ENCODE data around the gene ATXN1L.
A peak's percentile ranks its signal among the peaks of the same experiment; 100 is the strongest.

The ATXN1L gene

GRCh38 chr16:71867939-71868338 lies 22.2 kb downstream of the ATXN1L start:
- DNase-seq (ENCODE audit: low read depth, low spot score): no peak
- H3K4me3 ChIP-seq (ENCODE audit: insufficient read length, low read depth): no peak overlapping the region
- H3K9me3 ChIP-seq (ENCODE audit: insufficient read depth, low read length): no peaks in the 10 kb centered on the region
- no peak overlapping the region for H3K9ac ChIP-seq (ENCODE audit: insufficient read length, low read depth)
- no peaks in the 10 kb centered on the region for H3K27me3 ChIP-seq (ENCODE audit: insufficient read depth, insufficient read length)
- TF ChIP-seq SUZ12 (IDR thresholded peaks at IDR 0.05; ENCODE audit: extremely low read depth, insufficient read depth, insufficient read length): no peak
- no peak for TF ChIP-seq ZNF274 (IDR thresholded peaks at IDR 0.05; ENCODE audit: low read depth, low read length)
- TF ChIP-seq YY1 (IDR thresholded peaks at IDR 0.05; ENCODE audit: insufficient read depth, insufficient read length): no peak
- peaks cover 15% of the 10 kb centered on the region for H3K36me3 ChIP-seq (ENCODE audit: insufficient read depth, insufficient read length, low read length)
- peaks cover 2% of the 10 kb centered on the region for H3K4me1 ChIP-seq (ENCODE audit: insufficient read depth, insufficient read length)

DNA sequence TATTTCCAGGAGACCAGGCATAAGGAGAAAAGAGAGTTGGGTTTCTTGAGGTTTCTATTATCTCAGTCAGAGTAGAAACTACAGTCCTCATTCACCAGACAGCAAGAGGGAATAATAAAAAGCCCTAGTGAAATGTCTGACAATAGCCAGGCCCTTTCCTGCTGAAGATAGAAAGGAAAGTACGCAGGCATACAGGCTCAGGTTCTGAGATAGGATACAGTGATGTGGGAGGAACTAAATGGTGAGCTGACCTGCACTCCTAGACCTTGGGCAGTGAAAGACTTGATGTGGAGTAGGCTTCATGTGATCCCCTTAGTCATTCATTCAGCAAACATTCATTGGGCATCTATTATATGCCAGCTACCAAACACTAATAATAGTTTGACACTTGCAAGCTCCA lies 23.3 kb downstream of the ATXN1L start:
- no peak for TF ChIP-seq SUZ12 (IDR thresholded peaks at IDR 0.05; ENCODE audit: extremely low read depth, insufficient read depth, insufficient read length)

GRCh38 chr16:71870818-71871217 lies 25.0 kb downstream of the ATXN1L start:
- H3K4me3 ChIP-seq (ENCODE audit: insufficient read length, low read depth): no peak overlapping the region
- TF ChIP-seq YY1 (IDR thresholded peaks at IDR 0.05; ENCODE audit: insufficient read depth, insufficient read length): no peak
- TF ChIP-seq ZNF274 (IDR thresholded peaks at IDR 0.05; ENCODE audit: low read depth, low read length): no peak
- no peak for TF ChIP-seq SUZ12 (IDR thresholded peaks at IDR 0.05; ENCODE audit: extremely low read depth, insufficient read depth, insufficient read length)

More for the DNA sequence above, 23.3 kb downstream of the ATXN1L start:
- Histone ChIP-seq H3K9ac (ENCODE audit: insufficient read length, low read depth) (no peak overlapping the region), H3K27me3 (ENCODE audit: insufficient read depth, insufficient read length) (no peaks in the 10 kb centered on the region), H3K4me1 (ENCODE audit: insufficient read depth, insufficient read length) (peaks cover 2% of the 10 kb centered on the region), H3K9me3 (ENCODE audit: insufficient read depth, low read length) (no peaks in the 10 kb centered on the region), H3K36me3 (ENCODE audit: insufficient read depth, insufficient read length, low read length) (peaks cover 9% of the 10 kb centered on the region), H3K4me3 (ENCODE audit: insufficient read length, low read depth) (no peak overlapping the region)
- DNase-seq (ENCODE audit: low read depth, low spot score): no peak

GRCh38 chr16:71873199-71873598 lies 27.4 kb downstream of the ATXN1L start:
- peaks cover 2% of the 10 kb centered on the region for H3K4me1 ChIP-seq (ENCODE audit: insufficient read depth, insufficient read length)
- H3K36me3 ChIP-seq (ENCODE audit: insufficient read depth, insufficient read length, low read length): peaks cover 10% of the 10 kb centered on the region
- H3K4me3 ChIP-seq (ENCODE audit: insufficient read length, low read depth): no peak overlapping the region
- no peak for DNase-seq (ENCODE audit: low read depth, low spot score)
- no peaks in the 10 kb centered on the region for H3K9me3 ChIP-seq (ENCODE audit: insufficient read depth, low read length)
- TF ChIP-seq YY1 (IDR thresholded peaks at IDR 0.05; ENCODE audit: insufficient read depth, insufficient read length): no peak
- no peak for TF ChIP-seq SUZ12 (IDR thresholded peaks at IDR 0.05; ENCODE audit: extremely low read depth, insufficient read depth, insufficient read length)
- no peak for TF ChIP-seq ZNF274 (IDR thresholded peaks at IDR 0.05; ENCODE audit: low read depth, low read length)
- H3K27me3 ChIP-seq (ENCODE audit: insufficient read depth, insufficient read length): no peaks in the 10 kb centered on the region
- H3K9ac ChIP-seq (ENCODE audit: insufficient read length, low read depth): no peak overlapping the region

More at GRCh38 chr16:71870818-71871217, 25.0 kb downstream of the ATXN1L start:
- Histone ChIP-seq H3K4me1 (ENCODE audit: insufficient read depth, insufficient read length) (peaks cover 2% of the 10 kb centered on the region), H3K9ac (ENCODE audit: insufficient read length, low read depth) (no peak overlapping the region), H3K36me3 (ENCODE audit: insufficient read depth, insufficient read length, low read length) (peaks cover 2% of the 10 kb centered on the region), H3K9me3 (ENCODE audit: insufficient read depth, low read length) (no peaks in the 10 kb centered on the region), H3K27me3 (ENCODE audit: insufficient read depth, insufficient read length) (no peaks in the 10 kb centered on the region)
- no peak for DNase-seq (ENCODE audit: low read depth, low spot score)

- no peak overlapping the region for H3K4me3 ChIP-seq (ENCODE audit: insufficient read length, low read depth)
- DNase-seq (ENCODE audit: low read depth, low spot score): no peak
- H3K4me1 ChIP-seq (ENCODE audit: insufficient read depth, insufficient read length): no peaks in the 10 kb centered on the region
- H3K9ac ChIP-seq (ENCODE audit: insufficient read length, low read depth): no peak overlapping the region
- H3K27me3 ChIP-seq (ENCODE audit: insufficient read depth, insufficient read length): no peaks in the 10 kb centered on the region
- peaks cover 30% of the 10 kb centered on the region for H3K36me3 ChIP-seq (ENCODE audit: insufficient read depth, insufficient read length, low read length)
- TF ChIP-seq SUZ12 (IDR thresholded peaks at IDR 0.05; ENCODE audit: extremely low read depth, insufficient read depth, insufficient read length) (no peak), YY1 (IDR thresholded peaks at IDR 0.05; ENCODE audit: insufficient read depth, insufficient read length) (no peak), ZNF274 (IDR thresholded peaks at IDR 0.05; ENCODE audit: low read depth, low read length) (no peak)
- H3K9me3 ChIP-seq (ENCODE audit: insufficient read depth, low read length): no peaks in the 10 kb centered on the region
Observed at GRCh38 chr16:71878911-71879310, 33.1 kb downstream of the ATXN1L start.

DNA sequence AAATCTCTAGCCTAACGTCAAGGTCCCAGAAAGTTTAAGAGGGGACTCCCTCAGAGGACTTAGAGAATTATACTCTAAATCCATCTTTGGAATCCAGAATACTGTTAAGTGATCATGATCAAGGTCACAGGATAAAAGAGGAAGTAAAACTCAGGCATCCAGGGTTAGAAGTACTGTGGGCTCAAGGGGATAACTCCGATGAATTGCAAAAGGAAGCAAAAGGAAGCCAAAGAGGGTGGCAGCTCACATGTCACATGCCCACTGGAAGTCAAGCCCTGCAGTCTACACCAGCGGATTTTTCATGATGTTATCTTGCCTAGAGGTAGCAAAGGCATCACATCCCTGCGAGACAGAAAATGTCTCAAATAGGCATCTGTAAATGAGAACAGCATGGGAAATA lies 34.4 kb downstream of the ATXN1L start:
- Histone ChIP-seq H3K4me1 (ENCODE audit: insufficient read depth, insufficient read length) (no peaks in the 10 kb centered on the region), H3K4me3 (ENCODE audit: insufficient read length, low read depth) (no peak overlapping the region), H3K36me3 (ENCODE audit: insufficient read depth, insufficient read length, low read length) (peaks cover 27% of the 10 kb centered on the region), H3K27me3 (ENCODE audit: insufficient read depth, insufficient read length) (no peaks in the 10 kb centered on the region), H3K9ac (ENCODE audit: insufficient read length, low read depth) (no peak overlapping the region), H3K9me3 (ENCODE audit: insufficient read depth, low read length) (no peaks in the 10 kb centered on the region)
- DNase-seq (ENCODE audit: low read depth, low spot score): no peak
- TF ChIP-seq ZNF274 (IDR thresholded peaks at IDR 0.05; ENCODE audit: low read depth, low read length): no peak
- no peak for TF ChIP-seq SUZ12 (IDR thresholded peaks at IDR 0.05; ENCODE audit: extremely low read depth, insufficient read depth, insufficient read length)
- no peak for TF ChIP-seq YY1 (IDR thresholded peaks at IDR 0.05; ENCODE audit: insufficient read depth, insufficient read length)

GRCh38 chr16:71882505-71883167 lies 36.9 kb downstream of the ATXN1L start:
- TF ChIP-seq YY1 (IDR thresholded peaks at IDR 0.05; ENCODE audit: insufficient read depth, insufficient read length): no peak
- no peak for TF ChIP-seq SUZ12 (IDR thresholded peaks at IDR 0.05; ENCODE audit: extremely low read depth, insufficient read depth, insufficient read length)
- TF ChIP-seq ZNF274 (IDR thresholded peaks at IDR 0.05; ENCODE audit: low read depth, low read length): no peak
- DNase-seq (ENCODE audit: low read depth, low spot score): peak; percentile 74

More at GRCh38 chr16:71882505-71883167, 36.9 kb downstream of the ATXN1L start:
- H3K4me1 ChIP-seq (ENCODE audit: insufficient read depth, insufficient read length): no peaks in the 10 kb centered on the region
- H3K27me3 ChIP-seq (ENCODE audit: insufficient read depth, insufficient read length): no peaks in the 10 kb centered on the region
- peak overlapping the region; percentile 66 for H3K9ac ChIP-seq (ENCODE audit: insufficient read length, low read depth)
- no peaks in the 10 kb centered on the region for H3K9me3 ChIP-seq (ENCODE audit: insufficient read depth, low read length)
- H3K36me3 ChIP-seq (ENCODE audit: insufficient read depth, insufficient read length, low read length): peaks cover 23% of the 10 kb centered on the region
- H3K4me3 ChIP-seq (ENCODE audit: insufficient read length, low read depth): peak overlapping the region; percentile 76
